Mammary epithelial cell (primary cell): ENCODE data around the gene ATP11A.

ENCODE experiments used
- CTCF ChIP-seq, 2 donors: IDR thresholded peaks in 1 of 2; conservative IDR thresholded peaks in 1 of 2; 2 replicates each; pipeline ENCODE4 v1.5.1; 2011 to 2012; ENCODE audit warnings: inconsistent platforms in 2 of 2, low read length in 2 of 2, mild to moderate bottlenecking in 2 of 2, control low read depth in 1 of 2, low read depth in 1 of 2; ENCODE audit not compliant: insufficient read depth in 1 of 2; ENCODE audit errors: extremely low read depth in 1 of 2
- EZH2 ChIP-seq: IDR thresholded peaks from 2 replicates; pipeline ENCODE4 v1.6.1; 2012; ENCODE audit warnings: low read length, inconsistent platforms, borderline replicate concordance

GRCh38 chr13:112754281-112755025 is 64.6 kb downstream of the ATP11A start:
- TF ChIP-seq CTCF (conservative IDR thresholded peaks at IDR 0.05 in 1 of 2, IDR thresholded peaks at IDR 0.05 in 1 of 2; ENCODE audit: extremely low read depth in 1 of 2, insufficient read depth in 1 of 2, low read depth in 1 of 2, low read length in 2 of 2) (no peak), EZH2 (no peak)
